Stimulated activated CD8-positive, alpha-beta memory T cell treated with anti-CD3 and anti-CD28 coated beads, Interleukin-15, amount 100 ng/mL, for 48 hours (primary cell): ENCODE measurements around the gene PIK3CB.
"Not testable (repeated sequence)": the region's sequence is repeated elsewhere in the genome, so short reads cannot be mapped to it uniquely, and the experiment has no call there.

Experiments used
- DNase-seq, 2 donors: peaks; one replicate each; pipeline ENCODE4 v3.0.0-alpha.2; 2020; ENCODE audit warnings: low read depth in 2 of 2

The PIK3CB gene

GRCh38 chr3:138615462-138615861 lies 219.3 kb downstream of the PIK3CB start:
- no peak for DNase-seq

GRCh38 chr3:138609898-138610266 lies 224.8 kb downstream of the PIK3CB start:
- no peak for DNase-seq

GRCh38 chr3:138608322-138609135 lies 226.2 kb downstream of the PIK3CB start, which contains the start of gene FAIM:
Gene FAIM (plus strand): TSS chr3:138608771. CDS start chr3:138619727, 10,956 bp downstream.
- DNase-seq = peak; percentile 41 to 47

GRCh38 chr3:138604106-138604595 lies 230.6 kb downstream of the PIK3CB start:
- DNase-seq = not testable (repeated sequence)
